ENCODE data around the gene LAMA2.

Gene LAMA2

DNA sequence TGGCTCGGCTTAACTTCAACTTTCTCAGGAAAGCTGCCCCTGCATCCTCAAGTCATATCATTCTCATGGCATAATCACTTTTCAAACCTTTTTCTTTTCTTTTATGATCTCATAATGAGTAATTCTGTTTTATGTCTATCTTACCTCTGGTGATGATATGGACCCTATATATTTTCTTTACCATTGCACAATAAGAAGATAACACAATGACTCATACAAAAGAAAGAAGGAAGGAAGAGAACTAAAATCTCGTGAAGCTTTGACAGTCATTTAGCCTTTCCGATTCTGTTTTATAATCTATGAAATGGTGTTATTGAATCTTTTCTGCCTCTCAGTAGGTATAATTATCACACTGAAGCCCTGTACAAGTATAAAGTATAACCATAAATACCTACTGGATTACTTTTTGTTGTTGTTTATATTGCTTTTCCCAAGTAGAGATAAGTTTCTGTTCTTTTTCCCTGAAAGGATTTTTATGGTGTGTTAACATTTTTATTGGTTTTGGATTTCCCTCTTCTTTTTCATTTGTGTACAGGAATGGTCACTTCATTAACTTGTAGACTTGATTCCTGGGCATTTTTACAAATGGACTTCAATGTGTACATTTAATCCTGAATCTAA, 300.9 kb downstream of the LAMA2 start:
- no peak for DNase-seq (ENCODE audit: low spot score)

DNA sequence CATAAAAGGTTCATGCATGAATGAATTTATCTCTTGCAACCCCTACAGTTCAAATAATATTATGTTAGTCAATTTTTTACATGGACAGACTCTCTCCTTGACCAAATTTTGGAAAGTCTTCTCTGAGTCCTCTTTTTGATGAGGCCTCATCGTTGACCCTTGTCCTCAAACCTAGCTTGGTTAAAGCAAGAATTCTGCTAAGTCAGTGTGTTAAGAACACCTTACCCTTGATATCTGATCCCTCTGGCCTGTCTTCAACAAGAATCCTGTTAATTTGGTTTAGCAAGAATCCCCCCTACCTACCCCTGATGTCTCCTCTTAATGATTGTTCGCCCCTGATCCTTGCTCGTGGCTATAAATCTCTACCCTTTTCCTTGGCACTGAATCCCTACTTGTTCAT, 301.4 kb downstream of the LAMA2 start:
- no peak for DNase-seq (ENCODE audit: low spot score)

GRCh38 chr6:129184808-129185366, 301.9 kb downstream of the LAMA2 start:
- DNase-seq (ENCODE audit: low spot score), result no peak

DNA sequence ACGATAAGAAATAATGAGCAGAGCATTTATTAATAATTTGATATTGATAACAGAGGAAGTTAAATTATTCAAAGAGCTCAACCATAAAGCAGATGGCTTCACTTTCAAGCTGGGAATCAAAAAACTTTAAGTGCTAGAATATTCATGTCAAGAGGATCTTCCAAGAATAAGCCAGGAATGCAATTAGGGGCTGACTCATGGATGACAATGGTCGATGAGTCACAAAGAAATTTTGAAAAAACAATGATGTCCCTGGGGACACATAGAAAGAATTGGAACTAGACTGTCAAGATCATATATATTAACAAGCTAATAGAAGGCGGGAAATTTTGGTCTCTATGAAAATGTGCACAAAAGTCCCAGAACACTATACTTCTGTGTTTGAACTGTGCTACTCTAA, 304.1 kb downstream of the LAMA2 start:
- no peak for DNase-seq (ENCODE audit: low spot score)

DNA sequence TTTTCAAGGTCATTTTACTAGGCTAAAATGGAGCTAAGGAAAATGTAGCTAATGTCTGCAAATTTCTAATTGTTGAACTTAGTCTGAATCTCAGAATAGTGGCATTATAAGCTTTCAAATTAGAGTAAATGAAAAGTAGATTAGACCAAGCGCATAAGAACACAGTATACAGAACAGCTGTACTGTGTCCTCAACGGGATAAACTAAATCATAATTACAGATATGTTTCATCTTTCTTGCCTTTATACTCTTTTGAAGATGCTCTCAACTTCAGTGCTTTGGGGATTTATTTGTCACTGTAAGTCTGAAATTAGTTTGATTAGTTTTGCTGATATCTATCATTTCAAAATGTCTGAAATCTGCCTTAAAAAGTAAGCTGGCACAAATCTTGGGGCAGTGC, 305.4 kb downstream of the LAMA2 start:
- no peak for DNase-seq (ENCODE audit: low spot score)

DNA sequence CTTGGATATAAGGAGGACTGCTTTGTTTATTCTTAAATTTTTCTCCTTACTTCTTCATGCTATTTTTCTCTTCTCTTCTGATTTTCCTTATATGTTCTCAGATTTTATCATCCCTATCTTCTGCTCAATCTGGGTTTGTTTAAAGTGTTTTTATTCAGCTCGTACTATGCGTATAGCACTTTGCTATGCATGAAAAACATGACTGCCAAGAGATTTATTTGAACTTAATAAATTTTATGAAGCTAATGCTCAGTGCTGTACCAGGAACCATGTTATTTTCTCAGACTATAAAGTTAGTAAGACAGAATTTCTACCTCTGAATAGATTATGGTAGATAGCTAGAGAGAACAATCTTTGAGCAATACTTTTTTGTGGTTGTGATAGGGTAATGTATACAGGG, 305.9 kb downstream of the LAMA2 start:
- no peak for DNase-seq (ENCODE audit: low spot score)

DNA sequence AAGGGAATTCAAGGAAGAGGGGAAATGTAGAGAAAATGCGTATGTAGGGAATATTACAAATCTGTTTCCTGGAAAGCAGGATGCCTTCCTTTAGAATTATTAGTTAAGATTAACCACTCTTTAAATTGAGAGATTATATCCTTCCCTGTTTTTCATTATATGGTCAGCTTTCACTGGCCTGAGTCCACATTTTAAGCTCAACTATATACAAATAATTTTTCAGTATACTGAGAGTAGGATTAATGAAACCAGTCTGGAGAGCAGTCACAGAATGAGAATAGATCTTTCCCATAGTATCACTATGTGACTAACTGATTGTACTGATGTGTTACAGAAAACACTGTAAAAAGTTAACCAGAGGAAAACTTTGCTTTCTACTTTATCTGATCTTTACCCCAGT, 306.3 kb downstream of the LAMA2 start:
- no peak for DNase-seq (ENCODE audit: low spot score)

DNA sequence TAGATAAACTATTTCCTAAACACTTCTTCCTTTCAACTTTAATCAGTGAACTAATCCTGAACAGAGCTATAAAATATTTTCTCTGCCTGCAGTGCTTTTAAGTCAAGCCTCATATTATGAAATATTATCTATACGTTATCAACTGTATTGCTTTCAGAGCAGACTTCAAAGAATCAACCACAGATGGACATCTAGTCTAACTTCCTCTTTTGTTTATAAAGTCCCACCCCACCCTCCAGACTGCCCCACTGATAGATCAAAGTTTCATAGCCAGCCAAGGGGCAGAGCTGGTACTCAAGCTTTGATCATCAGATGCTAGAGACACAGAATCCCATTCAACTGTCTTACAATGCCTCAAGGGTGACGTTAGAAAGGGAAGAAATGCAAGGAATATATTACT, 308.3 kb downstream of the LAMA2 start:
- DNase-seq (ENCODE audit: low spot score), result no peak

GRCh38 chr6:129192458-129192989, 309.6 kb downstream of the LAMA2 start:
- DNase-seq (ENCODE audit: low spot score), result no peak

DNA sequence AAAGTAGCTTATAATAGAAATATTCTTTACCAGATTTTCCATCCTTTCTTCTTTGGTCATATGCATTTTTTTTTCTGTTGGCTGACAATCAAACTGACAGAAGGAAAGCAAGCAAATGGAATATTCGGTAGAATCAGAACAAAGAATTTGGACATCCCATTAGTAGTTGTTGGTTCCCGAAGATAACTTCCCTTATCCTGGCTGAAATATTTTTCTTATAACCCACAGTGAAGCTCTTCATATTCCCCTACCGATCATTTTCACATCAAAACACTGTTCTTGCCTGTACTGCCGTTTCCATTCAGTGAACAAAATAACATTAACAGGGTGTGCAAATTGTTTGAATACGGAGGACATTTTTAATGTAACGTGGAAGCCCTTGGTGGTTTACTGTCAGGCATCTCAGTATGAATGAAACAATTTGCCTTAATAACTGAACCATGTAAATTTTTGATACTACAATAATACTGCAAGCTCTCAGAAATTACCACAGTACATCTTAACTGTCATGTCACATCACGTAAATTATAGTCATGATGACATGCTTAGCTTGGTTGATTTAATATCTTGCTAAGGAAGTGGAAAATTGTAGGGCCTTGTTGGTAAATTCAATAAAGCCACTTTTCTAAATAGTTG, 311.5 kb downstream of the LAMA2 start:
- no peak for DNase-seq (ENCODE audit: low spot score)

- DNase-seq (ENCODE audit: low spot score), result no peak
Observed at GRCh38 chr6:129195161-129195560, 312.2 kb downstream of the LAMA2 start.

- DNase-seq (ENCODE audit: low spot score), result no peak
Observed at GRCh38 chr6:129195643-129196042, 312.7 kb downstream of the LAMA2 start.

- DNase-seq (ENCODE audit: low spot score), result no peak
Observed at GRCh38 chr6:129197154-129197553, 314.2 kb downstream of the LAMA2 start.

DNA sequence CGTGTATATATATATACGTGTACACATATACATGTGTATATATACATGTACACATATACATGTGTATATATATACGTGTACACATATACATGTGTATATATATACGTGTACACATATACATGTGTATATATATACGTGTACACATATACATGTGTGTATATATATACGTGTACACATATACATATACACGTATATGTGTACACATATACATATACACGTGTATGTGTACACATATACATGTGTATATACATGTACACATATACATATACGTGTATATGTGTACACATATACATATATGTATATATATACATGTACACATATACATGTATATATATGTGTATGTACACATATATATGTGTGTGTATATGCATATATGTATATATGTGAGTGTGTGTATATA, 317.2 kb downstream of the LAMA2 start:
- DNase-seq (ENCODE audit: low spot score), result no peak

DNA sequence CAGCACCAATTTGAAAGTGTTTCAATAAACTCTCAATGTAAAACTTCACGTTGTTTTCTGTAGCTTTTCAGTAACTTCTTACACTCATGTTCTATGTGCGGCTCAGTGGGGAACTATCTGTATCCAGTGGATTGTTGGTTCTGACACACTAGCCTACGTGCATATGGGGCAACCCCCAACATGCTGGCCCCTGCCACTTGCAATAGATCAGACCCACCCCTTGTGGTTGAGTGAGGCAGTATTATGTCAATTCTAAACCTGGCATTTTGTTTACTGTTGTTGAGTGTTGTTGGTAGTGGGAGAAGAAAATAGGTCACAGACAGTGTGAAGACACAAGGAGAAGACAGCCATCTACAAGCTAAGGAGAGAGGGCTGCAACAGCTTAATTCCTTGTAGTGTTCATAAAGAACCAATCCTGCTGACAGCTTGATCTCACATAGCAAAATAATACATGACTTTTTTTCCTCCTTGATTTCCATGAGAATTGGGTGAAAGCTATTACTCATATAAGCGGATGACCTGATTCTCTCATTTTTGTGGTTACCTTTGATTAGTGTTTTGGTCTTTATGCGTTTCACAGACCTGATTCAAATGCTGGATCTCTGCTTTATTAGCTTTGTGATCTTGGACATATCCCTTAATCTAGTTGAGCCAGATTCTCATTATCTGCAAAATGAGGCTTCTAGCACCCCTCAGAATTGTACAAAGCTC, 320.4 kb downstream of the LAMA2 start:
- no peak for DNase-seq (ENCODE audit: low spot score)

DNA sequence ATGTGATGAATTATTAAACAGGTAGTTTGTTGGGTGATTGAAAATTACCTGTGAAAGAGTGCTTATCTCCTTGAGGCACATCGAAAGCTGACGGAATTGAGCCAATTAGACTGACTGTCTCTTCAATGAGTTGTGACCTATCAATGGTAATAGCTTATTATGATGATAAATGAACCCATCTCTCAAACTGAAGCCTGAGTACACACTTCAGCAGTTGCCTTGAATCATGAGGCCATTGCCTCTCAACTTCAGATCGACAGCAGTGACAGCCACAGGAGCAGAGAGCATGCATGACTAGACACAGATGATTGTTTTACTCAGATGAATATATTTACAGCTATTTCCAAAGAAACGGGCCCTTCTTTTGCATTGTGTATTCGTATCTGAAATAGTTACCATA, 323.9 kb downstream of the LAMA2 start:
- no peak for DNase-seq (ENCODE audit: low spot score)

DNA sequence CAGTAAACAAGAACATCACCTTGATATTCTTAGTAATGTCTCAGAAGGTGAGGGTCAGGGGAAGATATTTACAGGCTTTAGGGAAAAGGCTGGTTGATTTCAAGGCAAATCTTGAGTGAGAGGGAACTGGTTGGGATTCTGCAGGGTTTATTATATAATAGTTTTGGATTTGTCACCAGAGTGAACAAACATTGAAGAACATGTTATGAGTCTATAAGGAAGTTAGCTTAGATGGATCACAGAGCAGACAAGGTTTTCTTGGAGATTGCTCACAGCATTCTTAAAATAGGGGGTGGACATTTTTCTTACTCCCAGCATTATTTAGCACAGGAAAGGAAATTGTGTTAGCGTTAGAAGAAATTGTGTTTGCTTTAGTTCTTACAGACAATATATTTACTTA, 324.9 kb downstream of the LAMA2 start:
- no peak for DNase-seq (ENCODE audit: low spot score)

DNA sequence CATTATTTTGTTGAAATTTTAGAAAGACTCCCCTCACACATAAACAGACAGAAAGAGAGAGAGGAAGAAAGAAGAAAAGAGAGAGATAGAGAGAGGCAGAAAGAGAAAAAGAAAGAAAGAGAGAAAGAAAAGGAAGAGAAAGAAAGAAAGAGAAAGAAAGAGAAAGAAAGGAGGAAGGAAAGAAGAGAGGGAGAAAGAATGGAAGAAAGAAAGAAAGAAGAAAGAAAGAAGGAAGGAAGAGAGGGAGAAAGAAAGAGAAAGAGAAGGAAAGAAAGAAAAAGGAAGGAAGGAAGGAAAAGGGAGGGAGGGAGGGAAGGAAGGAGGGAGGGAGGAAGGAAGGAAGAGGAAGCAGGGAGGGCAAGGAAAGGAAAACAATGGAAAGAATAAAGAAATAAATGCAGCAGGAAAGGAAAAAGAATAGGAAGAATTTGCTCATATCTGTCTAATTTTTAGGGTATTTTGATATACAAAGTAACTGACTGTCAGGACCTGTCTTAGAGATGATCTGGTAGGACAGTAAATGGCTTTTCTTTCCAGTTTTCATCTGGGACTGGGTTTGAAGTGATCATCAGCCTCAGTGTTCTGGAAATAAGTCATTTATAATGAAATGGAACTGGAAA, 325.6 kb downstream of the LAMA2 start:
- no peak for DNase-seq (ENCODE audit: low spot score)

- no peak for DNase-seq (ENCODE audit: low spot score)
Observed at GRCh38 chr6:129209355-129209754, 326.4 kb downstream of the LAMA2 start.

- DNase-seq (ENCODE audit: low spot score), result no peak
Observed at GRCh38 chr6:129210684-129211083, 327.7 kb downstream of the LAMA2 start.

DNA sequence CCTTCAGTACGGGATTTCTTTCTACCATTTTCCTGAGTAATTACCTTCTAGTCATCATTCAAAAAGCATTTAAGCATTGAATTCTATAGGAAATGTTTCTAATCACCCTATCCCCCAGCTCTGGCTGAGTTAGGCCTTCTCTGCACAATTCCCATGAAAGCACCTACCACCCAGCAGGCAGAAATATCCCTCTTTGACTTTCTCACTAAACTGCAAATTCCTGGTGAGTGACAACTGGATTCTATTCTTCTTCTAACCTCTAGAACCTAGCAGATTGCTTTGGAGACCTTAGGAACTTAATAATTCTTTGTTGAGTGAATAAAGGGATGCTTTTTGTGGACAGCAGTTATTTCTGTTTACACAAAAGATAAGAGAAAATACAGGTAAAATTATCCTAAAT, 328.7 kb downstream of the LAMA2 start:
- no peak for DNase-seq (ENCODE audit: low spot score)

- DNase-seq (ENCODE audit: low spot score), result no peak
Observed at GRCh38 chr6:129212081-129212480, 329.1 kb downstream of the LAMA2 start.

DNA sequence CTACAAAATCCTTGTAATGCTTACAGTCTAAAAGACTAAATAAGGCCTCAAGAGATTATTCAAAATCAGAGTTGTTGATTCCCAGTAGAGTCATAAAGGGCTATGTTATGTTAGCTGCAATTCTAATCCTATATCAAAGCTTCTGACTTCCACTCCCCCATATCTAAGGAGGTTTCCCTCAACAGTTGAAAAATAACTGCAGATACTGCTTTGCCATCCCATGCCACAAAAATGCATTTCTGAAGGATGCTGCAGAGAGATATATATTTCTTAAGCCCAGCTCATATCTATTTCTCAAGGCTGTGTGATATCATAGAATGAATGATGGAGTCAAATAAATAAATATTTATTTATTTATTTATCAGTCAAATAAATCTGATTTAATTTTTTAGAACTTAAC, 332.3 kb downstream of the LAMA2 start:
- DNase-seq (ENCODE audit: low spot score), result no peak

Data from cerebellar cortex (tissue), 1 donor.